Measurements from ENCODE around the gene DACT2. TPM values are rescaled to one million over a fixed set of nuclear protein-coding genes. Genes with fewer than 3 reads are reported as not detected.
A peak's percentile ranks its signal among the peaks of the same experiment; 100 is the strongest.
"Not testable (repeated sequence)": the region's sequence is repeated elsewhere in the genome, so short reads cannot be mapped to it uniquely, and the experiment has no call there.

Gene DACT2
- total RNA-seq, 1 donor, result not detected

DNA sequence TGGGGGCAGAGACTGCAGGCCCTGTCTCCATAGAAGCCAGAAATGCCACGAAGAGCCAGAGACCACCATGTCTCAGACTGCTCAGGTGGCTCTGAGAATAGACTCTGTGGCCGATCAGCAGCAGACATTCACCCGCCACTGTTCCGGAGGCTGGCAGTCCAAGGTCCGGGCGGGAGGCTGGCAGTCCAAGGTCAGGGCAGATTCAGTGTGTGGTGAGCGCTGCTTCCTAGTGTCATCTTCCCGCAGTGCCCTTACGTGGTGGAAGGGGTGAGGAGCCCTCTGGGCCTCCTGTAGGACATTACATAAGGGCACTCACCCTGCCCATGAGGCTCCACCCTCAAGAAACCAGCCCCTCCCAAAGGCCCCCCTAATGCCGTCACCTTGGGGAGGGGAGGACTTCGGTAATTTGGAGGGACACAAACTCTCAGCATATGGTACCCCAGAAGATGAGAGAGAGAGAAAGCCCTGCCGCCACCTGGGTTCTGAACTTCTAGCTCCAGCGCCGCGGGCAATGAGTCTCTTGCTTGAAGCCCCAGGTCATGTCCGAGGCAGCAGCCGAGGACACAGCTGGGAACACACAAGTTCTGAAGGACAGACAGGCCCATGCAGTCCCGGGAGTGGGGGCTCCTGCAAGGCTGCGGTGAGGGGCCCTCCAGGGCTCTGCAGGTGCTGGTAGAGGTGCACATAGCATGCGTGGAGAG is 36.4 kb downstream of the DACT2 start:
- H3K4me3 ChIP-seq (ENCODE audit: insufficient read depth, low read length), result no peak overlapping the region
- no peak overlapping the region for H3K27ac ChIP-seq (ENCODE audit: low read depth, low read length)
- H3K4me1 ChIP-seq (ENCODE audit: insufficient read depth, low read length), result no peaks in the 10 kb centered on the region
- peak; percentile 25 for DNase-seq (ENCODE audit: insufficient read length, low spot score, missing footprints)
- H4K20me1 ChIP-seq (ENCODE audit: insufficient read depth, low read length), result no peaks in the 10 kb centered on the region
- no peak overlapping the region for H3K4me2 ChIP-seq (ENCODE audit: insufficient read depth, low read length)
- no peak overlapping the region for H2AFZ ChIP-seq (ENCODE audit: low read length)
- no peaks in the 10 kb centered on the region for H3K79me2 ChIP-seq (ENCODE audit: insufficient read depth, low read length)
- TF ChIP-seq, protein P1, sequence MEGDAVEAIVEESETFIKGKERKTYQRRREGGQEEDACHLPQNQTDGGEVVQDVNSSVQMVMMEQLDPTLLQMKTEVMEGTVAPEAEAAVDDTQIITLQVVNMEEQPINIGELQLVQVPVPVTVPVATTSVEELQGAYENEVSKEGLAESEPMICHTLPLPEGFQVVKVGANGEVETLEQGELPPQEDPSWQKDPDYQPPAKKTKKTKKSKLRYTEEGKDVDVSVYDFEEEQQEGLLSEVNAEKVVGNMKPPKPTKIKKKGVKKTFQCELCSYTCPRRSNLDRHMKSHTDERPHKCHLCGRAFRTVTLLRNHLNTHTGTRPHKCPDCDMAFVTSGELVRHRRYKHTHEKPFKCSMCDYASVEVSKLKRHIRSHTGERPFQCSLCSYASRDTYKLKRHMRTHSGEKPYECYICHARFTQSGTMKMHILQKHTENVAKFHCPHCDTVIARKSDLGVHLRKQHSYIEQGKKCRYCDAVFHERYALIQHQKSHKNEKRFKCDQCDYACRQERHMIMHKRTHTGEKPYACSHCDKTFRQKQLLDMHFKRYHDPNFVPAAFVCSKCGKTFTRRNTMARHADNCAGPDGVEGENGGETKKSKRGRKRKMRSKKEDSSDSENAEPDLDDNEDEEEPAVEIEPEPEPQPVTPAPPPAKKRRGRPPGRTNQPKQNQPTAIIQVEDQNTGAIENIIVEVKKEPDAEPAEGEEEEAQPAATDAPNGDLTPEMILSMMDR (IDR thresholded peaks at IDR 0.05; ENCODE audit: extremely low read depth, low read depth, low read length), result no peak
- no peaks in the 10 kb centered on the region for H3K9me3 ChIP-seq (ENCODE audit: low read depth, low read length)
- H3K27me3 ChIP-seq (ENCODE audit: insufficient read depth, low read length), result no peaks in the 10 kb centered on the region
- H3K36me3 ChIP-seq (ENCODE audit: insufficient read depth, low read length), result no peaks in the 10 kb centered on the region

DNA sequence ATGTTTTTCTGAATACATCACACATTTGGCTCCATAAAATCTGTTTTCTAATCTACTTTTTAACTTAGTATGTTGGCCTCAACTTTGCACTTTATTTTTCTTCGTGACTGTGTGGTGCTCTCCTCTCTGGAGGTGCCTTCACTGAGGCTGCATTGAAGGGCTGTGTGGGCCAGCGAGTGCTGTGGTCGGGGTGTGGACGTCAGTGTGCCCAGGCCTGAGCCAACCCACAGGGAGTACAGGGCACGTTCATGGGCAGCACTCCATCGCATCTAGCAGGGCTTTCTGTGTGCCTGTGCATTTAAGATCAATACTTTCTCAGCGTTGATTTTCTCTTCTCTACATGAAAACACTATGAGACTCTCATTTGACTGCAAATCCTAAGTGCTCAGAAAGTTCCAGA is 37.8 kb downstream of the DACT2 start:
- Histone ChIP-seq H3K27ac (ENCODE audit: low read depth, low read length) (no peak overlapping the region), H3K4me1 (ENCODE audit: insufficient read depth, low read length) (no peaks in the 10 kb centered on the region), H3K27me3 (ENCODE audit: insufficient read depth, low read length) (no peaks in the 10 kb centered on the region), H3K4me2 (ENCODE audit: insufficient read depth, low read length) (no peak overlapping the region), H4K20me1 (ENCODE audit: insufficient read depth, low read length) (no peaks in the 10 kb centered on the region), H3K79me2 (ENCODE audit: insufficient read depth, low read length) (no peaks in the 10 kb centered on the region), H3K36me3 (ENCODE audit: insufficient read depth, low read length) (no peaks in the 10 kb centered on the region), H3K4me3 (ENCODE audit: insufficient read depth, low read length) (no peak overlapping the region), H3K9me3 (ENCODE audit: low read depth, low read length) (no peaks in the 10 kb centered on the region), H2AFZ (ENCODE audit: low read length) (no peak overlapping the region)
- TF ChIP-seq, protein P1 (IDR thresholded peaks at IDR 0.05; ENCODE audit: extremely low read depth, low read depth, low read length), result no peak
- no peak for DNase-seq (ENCODE audit: insufficient read length, low spot score, missing footprints)

DNA sequence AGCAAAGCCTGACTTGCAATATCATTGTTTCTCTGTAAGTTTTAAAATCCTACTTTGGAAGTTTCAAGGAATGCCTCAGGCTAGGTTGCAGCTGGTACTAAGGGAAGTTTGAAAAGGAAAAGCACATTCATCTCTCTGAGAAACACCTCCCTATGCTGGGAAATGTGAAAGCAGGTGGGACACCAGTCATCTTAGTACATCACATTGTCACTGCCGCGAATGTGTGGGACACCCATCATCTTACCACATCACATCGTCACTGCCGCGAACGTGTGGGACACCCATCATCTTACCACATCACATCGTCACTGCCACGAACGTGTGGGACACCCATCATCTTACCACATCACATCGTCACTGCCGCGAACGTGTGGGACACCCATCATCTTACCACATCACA is 38.3 kb downstream of the DACT2 start:
- H2AFZ ChIP-seq (ENCODE audit: low read length); DNase-seq (ENCODE audit: insufficient read length, low spot score, missing footprints); H3K27me3 ChIP-seq (ENCODE audit: insufficient read depth, low read length); H4K20me1 ChIP-seq (ENCODE audit: insufficient read depth, low read length); H3K79me2 ChIP-seq (ENCODE audit: insufficient read depth, low read length); H3K27ac ChIP-seq (ENCODE audit: low read depth, low read length); H3K36me3 ChIP-seq (ENCODE audit: insufficient read depth, low read length); H3K4me1 ChIP-seq (ENCODE audit: insufficient read depth, low read length); H3K4me2 ChIP-seq (ENCODE audit: insufficient read depth, low read length); H3K9me3 ChIP-seq (ENCODE audit: low read depth, low read length); H3K4me3 ChIP-seq (ENCODE audit: insufficient read depth, low read length): not testable (repeated sequence)

DNA sequence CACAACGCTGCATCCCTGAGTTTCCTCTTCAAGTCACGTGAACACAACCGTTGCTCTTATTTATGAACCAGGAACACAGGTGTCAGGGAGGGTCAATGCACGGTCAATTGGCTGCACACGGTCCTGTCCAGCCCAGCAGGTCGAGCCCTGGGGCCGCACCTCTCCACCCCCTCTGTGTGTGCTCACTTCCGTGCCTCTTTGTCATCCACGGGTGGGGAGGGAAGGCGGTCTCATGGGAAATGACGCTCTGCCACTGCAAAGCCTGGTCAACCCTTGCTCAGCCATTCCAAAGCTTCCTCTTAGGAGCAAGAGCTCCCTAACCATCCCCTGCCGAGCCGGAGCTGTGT is 38.7 kb downstream of the DACT2 start:
- TF ChIP-seq, protein P1 (IDR thresholded peaks at IDR 0.05; ENCODE audit: extremely low read depth, low read depth, low read length), result no peak
- H3K4me1 ChIP-seq (ENCODE audit: insufficient read depth, low read length), result no peaks in the 10 kb centered on the region
- no peaks in the 10 kb centered on the region for H3K27me3 ChIP-seq (ENCODE audit: insufficient read depth, low read length)
- no peak overlapping the region for H3K27ac ChIP-seq (ENCODE audit: low read depth, low read length)
- H3K79me2 ChIP-seq (ENCODE audit: insufficient read depth, low read length), result no peaks in the 10 kb centered on the region
- H2AFZ ChIP-seq (ENCODE audit: low read length), result no peak overlapping the region
- no peaks in the 10 kb centered on the region for H3K9me3 ChIP-seq (ENCODE audit: low read depth, low read length)
- no peak overlapping the region for H3K4me3 ChIP-seq (ENCODE audit: insufficient read depth, low read length)
- no peaks in the 10 kb centered on the region for H4K20me1 ChIP-seq (ENCODE audit: insufficient read depth, low read length)
- DNase-seq (ENCODE audit: insufficient read length, low spot score, missing footprints), result no peak
- H3K4me2 ChIP-seq (ENCODE audit: insufficient read depth, low read length), result no peak overlapping the region
- no peaks in the 10 kb centered on the region for H3K36me3 ChIP-seq (ENCODE audit: insufficient read depth, low read length)

All from osteoblast (primary cell).